Stimulated activated CD8-positive, alpha-beta memory T cell treated with anti-CD3 and anti-CD28 coated beads, Interleukin-7, amount 100 ng/mL, for 24 hours (primary cell): ENCODE data around the gene GALNT1.

ENCODE experiments used
- DNase-seq: peaks from one replicate; pipeline ENCODE4 v3.0.0-alpha.2; 2020; ENCODE audit warnings: low read depth

GALNT1 gene

GRCh38 chr18:35582899-35583558, 1.5 kb downstream of the GALNT1 start:
- DNase-seq = no peak

GRCh38 chr18:35584735-35585134, 3.2 kb downstream of the GALNT1 start:
- no peak for DNase-seq

- no peak for DNase-seq
Measured at GRCh38 chr18:35585608-35586007, 4.1 kb downstream of the GALNT1 start.

GRCh38 chr18:35588122-35588521, 6.6 kb downstream of the GALNT1 start:
- no peak for DNase-seq

- DNase-seq = no peak
Measured at GRCh38 chr18:35588995-35589394, 7.5 kb downstream of the GALNT1 start.

- no peak for DNase-seq
Measured at GRCh38 chr18:35589546-35589945, 8.0 kb downstream of the GALNT1 start.

- no peak for DNase-seq
Measured at GRCh38 chr18:35590935-35591334, 9.4 kb downstream of the GALNT1 start.

- no peak for DNase-seq
Measured at GRCh38 chr18:35592298-35592697, 10.8 kb downstream of the GALNT1 start.

GRCh38 chr18:35593859-35594258, 12.3 kb downstream of the GALNT1 start:
- DNase-seq = no peak

- no peak for DNase-seq
Measured at GRCh38 chr18:35597758-35598157, 16.2 kb downstream of the GALNT1 start.

GRCh38 chr18:35602193-35602820, 20.8 kb downstream of the GALNT1 start:
- no peak for DNase-seq

GRCh38 chr18:35603008-35603407, 21.5 kb downstream of the GALNT1 start:
- DNase-seq = no peak

GRCh38 chr18:35603528-35603927, 22.0 kb downstream of the GALNT1 start:
- DNase-seq = no peak

GRCh38 chr18:35604369-35604768, 22.8 kb downstream of the GALNT1 start:
- DNase-seq = no peak

GRCh38 chr18:35605686-35606417, 24.3 kb downstream of the GALNT1 start:
- DNase-seq = no peak

GRCh38 chr18:35609236-35609635, 27.7 kb downstream of the GALNT1 start:
- DNase-seq = no peak

GRCh38 chr18:35610089-35610488, 28.5 kb downstream of the GALNT1 start:
- no peak for DNase-seq

GRCh38 chr18:35610724-35611123, 29.2 kb downstream of the GALNT1 start:
- no peak for DNase-seq

GRCh38 chr18:35611518-35611917, 30.0 kb downstream of the GALNT1 start:
- no peak for DNase-seq

- no peak for DNase-seq
Measured at GRCh38 chr18:35616074-35616473, 34.5 kb downstream of the GALNT1 start.

GRCh38 chr18:35616664-35617423, 35.3 kb downstream of the GALNT1 start:
- peak; percentile 3 for DNase-seq

- DNase-seq = no peak
Measured at GRCh38 chr18:35617865-35618264, 36.3 kb downstream of the GALNT1 start.

- DNase-seq = no peak
Measured at GRCh38 chr18:35618289-35618688, 36.7 kb downstream of the GALNT1 start.
